Gastrocnemius medialis (tissue), 4 donors: ENCODE measurements around the gene ZSWIM7. TPM values are rescaled to one million over a fixed set of nuclear protein-coding genes. Genes with fewer than 3 reads are reported as not detected.

Experiments used
- ATAC-seq, 2 donors: fragments of 150-250 bp; one replicate each; pipeline ENCODE4 v1.9.1; 2016
- DNase-seq, 2 donors: peaks; one replicate each; pipeline ENCODE4 v3.0.0-alpha.2; 2019
- H3K27ac ChIP-seq, 4 donors: fragments of 200-600 bp; sonication (generic); 1 replicate in 1 of 4; 2 replicates in 3 of 4; pipeline ENCODE4 v1.5.1; 2016 to 2018; ENCODE audit warnings: mild to moderate bottlenecking in 2 of 4, moderate library complexity in 1 of 4
- H3K27me3 ChIP-seq, 3 donors: fragments of 200-600 bp; sonication (generic) in 2 of 3; 1 replicate in 1 of 3; 2 replicates in 2 of 3; pipeline versions ENCODE4 v1.5.1 to v1.6.0; 2016 to 2019; ENCODE audit warnings: mild to moderate bottlenecking in 1 of 3, moderate library complexity in 1 of 3
- H3K36me3 ChIP-seq, 2 donors: fragments of 200-600 bp; sonication (generic) in 1 of 2; one replicate each; pipeline ENCODE4 v1.5.1; 2017 to 2018
- H3K4me1 ChIP-seq, 2 donors: fragments of 200-600 bp; sonication (generic) in 1 of 2; one replicate each; pipeline ENCODE4 v1.5.1; 2016 to 2017; ENCODE audit warnings: mild to moderate bottlenecking in 2 of 2
- H3K4me3 ChIP-seq, 4 donors: fragments of 200-600 bp; sonication (generic) in 3 of 4; 1 replicate in 1 of 4; 2 replicates in 3 of 4; pipeline ENCODE4 v1.5.1; 2016 to 2019; ENCODE audit warnings: mild to moderate bottlenecking in 2 of 4
- H3K9me3 ChIP-seq, 3 donors: fragments of 200-600 bp; sonication (generic) in 2 of 3; 1 replicate in 1 of 3; 2 replicates in 2 of 3; pipeline ENCODE4 v1.5.1; 2016 to 2019
- CTCF ChIP-seq, 5 experiments: fragments of 450-650 bp in 3 of 5; fragments of 200-600 bp in 2 of 5; sonication (generic) in 2 of 5; IDR thresholded peaks in 4 of 5; conservative IDR thresholded peaks in 1 of 5; 1 replicate in 4 of 5; 2 replicates in 1 of 5; pipeline ENCODE4 v1.5.1; 2016 to 2019; ENCODE audit warnings: antibody characterized with exemption in 5 of 5, mild to moderate bottlenecking in 3 of 5, moderate library complexity in 3 of 5
- POLR2A ChIP-seq, 2 donors: fragments of 450-650 bp; IDR thresholded peaks; one replicate each; pipeline ENCODE4 v1.6.1; 2017; ENCODE audit warnings: antibody characterized with exemption in 2 of 2, mild to moderate bottlenecking in 2 of 2, moderate library complexity in 2 of 2
- in situ Hi-C, 4 donors: fragments of 200-750 bp; cut with MboI; loops; one replicate each; pipeline versions ENCODE4 v1.15.0 to v1.8.0; 2017; ENCODE audit warnings: low sequenced_read_pairs in 4 of 4
- intact Hi-C: fragments of 100-400 bp; cut with DNase I; formaldehyde crosslinking; loops from one replicate; pipeline ENCODE4 v1.15.1; 2023; ENCODE audit warnings: low total_unique reads
- total RNA-seq, 4 donors: library from RNA; depleted of rRNA; stranded (reverse); fragments of >200 nt; gene quantifications; one replicate each; pipeline versions ENCODE4 v1.1.0 to v1.2.3, GENCODE V29; 2016

ZSWIM7 gene
- total RNA-seq, 4 donors from 2014 or later: 13.2 to 19.5 (median 19.1) TPM

DNA sequence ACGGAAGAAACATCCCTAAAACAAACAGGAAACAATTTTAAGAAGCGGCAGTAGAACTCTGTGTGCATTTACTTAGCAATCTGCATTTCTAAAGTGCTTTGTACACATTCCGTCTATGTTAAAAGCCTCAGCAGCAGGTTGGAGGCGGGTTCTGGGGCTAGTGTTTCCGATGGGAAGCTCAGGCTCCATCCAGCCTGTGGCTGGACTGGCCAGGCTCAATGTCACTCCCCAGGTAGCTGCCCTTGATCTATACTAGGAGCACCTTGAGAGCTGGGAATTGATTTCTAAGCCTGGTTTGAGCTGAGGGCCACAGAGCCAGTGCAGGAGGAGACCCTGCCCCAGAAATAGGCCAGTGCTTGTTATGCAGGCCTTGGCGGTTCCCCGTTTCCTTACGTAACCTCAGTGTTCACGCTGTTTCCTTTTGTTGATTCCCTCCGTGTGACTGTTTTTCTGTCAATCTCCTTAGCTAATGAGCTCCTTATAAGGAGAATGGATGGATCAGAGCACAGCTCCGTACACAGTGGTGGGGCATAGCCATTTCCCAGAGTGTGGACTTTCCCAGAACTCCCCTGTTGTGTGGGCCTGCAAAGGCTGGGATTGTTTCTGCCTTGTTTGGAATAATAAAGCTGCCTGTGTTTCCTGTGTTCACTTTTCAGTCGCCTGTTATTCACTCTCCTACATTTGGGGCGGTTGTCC lies 33.2 kb downstream of the ZSWIM7 start:
- H3K4me3 ChIP-seq: no peak overlapping the region
- in situ Hi-C loops: loop anchor here in 1 of 4 donors (25.0 kb wide), 1 partner anchor 96 kb away; no protein-coding TSS in a partner anchor
- intact Hi-C loops: no loop called here

DNA sequence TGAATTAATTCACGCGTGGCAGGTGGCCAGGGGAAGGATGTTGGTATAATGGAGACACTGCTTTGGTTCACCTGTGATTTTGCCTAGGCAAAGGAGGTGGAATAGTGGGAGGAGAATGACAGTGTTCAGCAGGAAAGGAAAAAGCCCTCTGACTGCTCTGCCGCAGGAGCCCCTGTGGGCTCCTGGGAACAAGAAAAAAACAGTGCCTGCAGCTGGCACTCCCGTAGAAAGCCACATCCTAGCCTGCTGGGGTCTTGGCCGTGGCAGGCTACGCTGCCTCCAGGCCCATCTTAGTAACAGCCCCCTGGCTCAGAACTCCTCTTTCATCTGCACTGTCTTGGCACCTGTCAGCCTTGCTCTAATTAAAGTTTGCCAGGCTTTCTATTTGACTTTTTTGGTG lies 34.0 kb downstream of the ZSWIM7 start:
- no peak for ATAC-seq
- no peaks in the 10 kb centered on the region for H3K9me3 ChIP-seq
- no peak overlapping the region for H3K4me3 ChIP-seq
- no peak for DNase-seq
- in situ Hi-C loops: loop anchor here in 1 of 4 donors (25.0 kb wide), 1 partner anchor 97 kb away; no protein-coding TSS in a partner anchor
- no peaks in the 10 kb centered on the region for H3K27me3 ChIP-seq
- peak overlapping the region in 2 of 4 donors; percentile 8 to 52 for H3K27ac ChIP-seq
- intact Hi-C loops: no loop called here
- H3K4me1 ChIP-seq: no peaks in the 10 kb centered on the region
- no peak for TF ChIP-seq POLR2A (IDR thresholded peaks at IDR 0.05)
- no peak for TF ChIP-seq CTCF (IDR thresholded peaks at IDR 0.05 in 4 of 5, conservative IDR thresholded peaks at IDR 0.05 in 1 of 5)
- no peaks in the 10 kb centered on the region for H3K36me3 ChIP-seq

More for the DNA sequence above, 33.2 kb downstream of the ZSWIM7 start:
- Histone ChIP-seq H3K36me3 (no peaks in the 10 kb centered on the region), H3K27ac (peak overlapping the region; percentile 14 to 52 (median 32)), H3K4me1 (no peaks in the 10 kb centered on the region), H3K27me3 (no peaks in the 10 kb centered on the region), H3K9me3 (no peaks in the 10 kb centered on the region)
- TF ChIP-seq CTCF (IDR thresholded peaks at IDR 0.05 in 4 of 5, conservative IDR thresholded peaks at IDR 0.05 in 1 of 5): no peak
- no peak for TF ChIP-seq POLR2A (IDR thresholded peaks at IDR 0.05)
- ATAC-seq (no peak), DNase-seq (no peak)

DNA sequence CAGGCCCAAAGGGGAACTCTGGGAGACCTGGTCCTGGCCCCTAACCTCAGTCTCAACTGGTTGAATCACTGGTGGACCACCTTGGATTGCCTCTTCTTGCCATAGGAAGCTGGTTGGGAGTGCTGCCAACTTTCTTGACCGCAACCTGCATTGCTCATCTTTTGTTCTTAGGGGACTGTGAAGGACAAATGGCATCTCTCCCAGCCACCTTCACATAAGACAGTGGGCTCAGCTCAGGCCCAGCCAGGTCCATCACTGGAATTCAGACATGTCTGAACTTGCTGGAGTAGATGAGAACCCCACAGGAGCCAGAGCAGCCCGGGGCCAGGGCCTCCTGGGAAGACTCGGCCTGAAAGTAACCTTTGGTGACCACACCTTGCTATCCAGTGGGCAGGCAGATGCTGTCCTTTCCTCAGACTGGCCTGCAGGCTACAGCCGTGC lies 35.8 kb downstream of the ZSWIM7 start:
- H3K36me3 ChIP-seq: no peaks in the 10 kb centered on the region
- no peak overlapping the region for H3K4me3 ChIP-seq
- in situ Hi-C loops (loop anchor here in 1 of 4 donors (25.0 kb wide), 1 partner anchor 99 kb away; no protein-coding TSS in a partner anchor), intact Hi-C loops (no loop called here)
- DNase-seq: no peak
- TF ChIP-seq CTCF (IDR thresholded peaks at IDR 0.05 in 4 of 5, conservative IDR thresholded peaks at IDR 0.05 in 1 of 5): no peak
- no peak for TF ChIP-seq POLR2A (IDR thresholded peaks at IDR 0.05)
- no peaks in the 10 kb centered on the region for H3K27me3 ChIP-seq
- H3K4me1 ChIP-seq: no peaks in the 10 kb centered on the region
- ATAC-seq: no peak
- no peaks in the 10 kb centered on the region for H3K9me3 ChIP-seq
- H3K27ac ChIP-seq: no peak overlapping the region

DNA sequence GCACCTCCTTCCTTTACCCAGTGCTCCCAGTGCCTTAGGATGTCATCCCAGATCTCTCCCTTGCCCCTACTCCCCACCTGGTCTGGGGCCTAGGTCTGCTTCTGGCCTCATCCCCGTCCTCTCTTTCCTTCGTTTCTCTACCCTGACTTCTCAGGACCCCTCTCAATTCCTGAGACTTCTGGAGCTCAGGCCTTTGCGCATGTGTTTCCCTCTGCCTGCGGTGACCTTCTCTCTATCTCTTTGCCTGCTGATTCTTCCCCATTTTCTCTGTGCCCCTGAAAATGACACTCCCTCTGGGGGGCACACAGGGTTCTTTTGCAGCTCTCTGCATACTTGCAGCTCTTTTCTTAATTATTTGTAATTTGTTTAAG lies 41.0 kb downstream of the ZSWIM7 start:
- TF ChIP-seq POLR2A (IDR thresholded peaks at IDR 0.05): no peak
- TF ChIP-seq CTCF (IDR thresholded peaks at IDR 0.05 in 4 of 5, conservative IDR thresholded peaks at IDR 0.05 in 1 of 5): no peak
- no peaks in the 10 kb centered on the region for H3K9me3 ChIP-seq
- H3K4me1 ChIP-seq: no peaks in the 10 kb centered on the region
- in situ Hi-C loops (loop anchor here in 1 of 4 donors (25.0 kb wide), 1 partner anchor 104 kb away; no protein-coding TSS in a partner anchor), intact Hi-C loops (no loop called here)
- no peak overlapping the region for H3K4me3 ChIP-seq
- no peaks in the 10 kb centered on the region for H3K27me3 ChIP-seq
- H3K36me3 ChIP-seq: no peaks in the 10 kb centered on the region
- no peak overlapping the region for H3K27ac ChIP-seq
- DNase-seq: no peak
- ATAC-seq: no peak
